GM21576 (cell line): ENCODE results near the gene TCERG1.
"Not testable (repeated sequence)": the region's sequence is repeated elsewhere in the genome, so short reads cannot be mapped to it uniquely, and the experiment has no call there.

Experiments used
- ATAC-seq: cut with Tn5 transposase; IDR thresholded peaks from one replicate; pipeline ENCODE4 v1.9.1; 2021; ENCODE audit warnings: mild to moderate bottlenecking, moderate library complexity; ENCODE audit not compliant: unreplicated experiment

The TCERG1 gene

DNA sequence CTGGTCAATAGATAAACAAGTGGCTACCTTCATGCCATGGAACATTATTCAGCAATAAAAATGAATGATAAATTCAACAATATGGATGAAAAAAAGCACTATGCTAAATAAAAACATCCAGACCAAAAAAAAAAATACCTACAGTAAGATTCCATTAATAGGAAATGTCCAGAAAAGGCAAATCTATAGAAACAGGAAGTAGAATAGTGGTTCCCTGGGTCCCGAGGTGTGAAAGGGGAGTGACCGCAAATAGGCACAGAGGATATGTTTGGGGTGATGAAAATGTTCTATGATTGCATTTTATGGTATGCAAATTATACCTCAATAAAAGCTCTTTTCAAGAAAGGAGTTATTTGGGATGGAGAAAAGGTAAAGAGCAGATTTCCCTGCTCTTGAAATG, 72.4 kb downstream of the TCERG1 start:
- ATAC-seq = no peak

DNA sequence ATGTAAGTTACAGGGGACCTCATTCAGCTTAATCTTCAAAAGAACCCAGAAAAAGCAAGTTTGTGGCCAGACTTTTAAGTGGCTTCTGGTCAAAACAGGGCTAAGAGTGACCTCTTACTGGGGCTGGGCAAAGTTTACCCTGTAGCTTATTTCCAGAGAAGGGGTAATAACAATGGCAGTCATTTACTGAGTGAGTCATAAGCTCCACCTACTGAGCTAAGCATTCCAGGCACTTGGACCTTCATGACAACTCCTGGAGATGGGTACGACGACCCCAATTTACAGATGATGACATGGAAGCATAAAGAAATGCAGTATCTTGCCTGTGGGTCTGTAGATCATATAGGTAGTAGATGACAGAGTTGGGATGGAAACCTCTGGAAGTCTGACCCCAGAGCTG, 73.6 kb downstream of the TCERG1 start:
- ATAC-seq = no peak

DNA sequence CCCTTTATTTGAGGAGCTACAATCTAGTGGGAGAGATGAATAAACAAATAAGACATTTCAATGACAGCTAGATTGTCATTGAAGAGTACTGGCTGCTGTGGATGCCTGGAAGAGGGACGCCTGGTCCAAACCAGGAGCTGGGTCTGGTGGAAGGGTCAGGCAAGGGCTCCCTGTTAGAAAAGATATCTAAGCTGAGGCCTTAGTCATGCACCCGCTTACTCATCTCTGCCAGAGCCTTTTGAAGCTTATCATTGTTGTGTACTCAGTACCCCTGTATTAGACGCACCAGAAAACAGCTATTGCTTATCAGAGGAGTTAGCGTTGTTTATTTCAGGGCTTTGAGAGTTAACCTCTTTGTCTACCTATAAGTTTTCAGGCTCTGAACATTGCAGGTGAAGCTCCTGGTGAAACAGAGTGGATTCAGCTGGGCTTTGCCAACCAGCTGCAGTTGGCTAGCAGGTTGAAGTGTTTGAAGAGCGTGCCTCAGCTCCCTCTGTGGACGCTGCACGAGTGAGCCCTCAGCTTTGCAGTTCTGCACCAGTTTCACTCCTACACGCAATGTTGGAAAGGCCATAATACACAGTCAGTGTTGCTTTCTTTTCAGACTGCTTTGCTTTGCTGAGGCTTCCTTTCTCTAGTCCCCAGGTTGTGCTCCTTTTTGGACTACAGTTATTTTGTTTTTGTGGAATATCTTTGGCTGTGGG, 74.4 kb downstream of the TCERG1 start:
- no peak for ATAC-seq

DNA sequence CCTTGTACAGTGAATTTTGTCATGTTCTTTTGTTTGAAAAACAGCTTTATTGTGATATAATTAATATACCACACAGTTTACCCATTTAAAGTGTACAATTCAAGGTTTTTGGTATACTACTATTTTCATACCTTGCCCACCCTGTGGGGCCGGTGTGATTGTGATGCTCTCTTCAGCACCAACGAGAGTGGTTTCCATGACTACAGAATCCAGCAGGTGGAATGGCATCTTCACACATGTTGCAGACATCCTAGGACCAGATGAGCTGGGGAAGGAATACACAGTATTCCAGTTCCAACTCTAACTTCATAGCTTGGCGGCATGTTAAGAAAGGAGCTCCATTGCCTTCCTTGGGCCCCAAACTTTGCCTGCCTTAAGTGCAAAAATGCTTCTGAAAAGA, 76.6 kb downstream of the TCERG1 start:
- no peak for ATAC-seq

DNA sequence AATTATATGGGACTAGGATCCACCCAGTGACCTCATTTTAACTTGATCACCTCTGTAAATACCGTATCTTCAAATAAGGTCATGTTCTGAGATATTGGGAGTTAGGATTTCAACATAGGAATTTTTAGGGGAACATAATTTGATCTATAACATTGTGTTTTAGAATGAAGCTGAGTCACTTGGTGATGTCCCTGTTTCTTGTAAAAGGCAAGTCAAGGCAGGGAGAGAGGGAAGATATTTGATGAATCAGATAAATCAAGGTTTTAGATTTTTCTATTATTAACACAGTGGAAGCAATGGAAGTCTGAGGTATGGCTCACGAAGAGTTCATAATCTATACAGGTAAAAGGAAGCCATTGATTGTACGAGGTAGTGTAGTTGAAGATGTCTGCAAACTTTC, 80.7 kb downstream of the TCERG1 start:
- no peak for ATAC-seq

DNA sequence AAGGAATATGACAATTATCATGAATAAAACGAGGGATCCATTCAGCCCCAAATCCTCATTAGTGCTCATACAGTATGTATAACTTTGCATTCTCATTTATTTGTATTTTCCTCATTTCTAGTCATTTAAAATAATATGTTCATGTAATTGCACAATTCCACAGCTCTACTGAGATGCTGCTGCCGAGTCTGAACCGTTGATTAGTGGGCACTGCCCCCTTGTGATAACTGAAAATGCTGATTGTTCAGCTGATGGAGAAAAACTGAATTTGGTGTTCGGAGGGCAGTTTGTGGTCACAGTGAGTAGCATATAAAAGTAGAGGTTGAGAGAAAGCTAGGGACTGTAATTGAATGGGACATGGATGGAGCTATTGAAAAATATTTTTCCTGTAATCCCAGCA, 81.1 kb downstream of the TCERG1 start:
- ATAC-seq = no peak

DNA sequence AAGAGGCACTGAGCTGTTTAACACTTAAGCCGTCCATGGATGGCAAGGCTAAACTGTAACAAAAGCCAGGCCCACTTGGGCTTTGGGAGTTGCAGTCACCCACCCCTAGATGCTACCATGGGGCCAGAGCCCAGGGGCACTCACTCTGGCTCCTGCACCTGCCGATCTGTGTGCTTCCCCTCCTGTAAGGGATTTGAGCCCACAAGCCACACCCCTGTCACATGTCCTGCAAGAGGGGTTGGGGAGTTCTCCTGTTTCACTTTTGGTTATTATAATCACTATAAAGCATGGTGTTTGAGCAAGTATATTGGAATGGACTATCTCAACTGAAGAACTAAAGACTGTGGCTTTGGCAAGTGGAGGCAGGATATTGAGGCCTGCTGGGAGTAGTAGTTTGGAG, 82.9 kb downstream of the TCERG1 start:
- peak; percentile 64 for ATAC-seq

DNA sequence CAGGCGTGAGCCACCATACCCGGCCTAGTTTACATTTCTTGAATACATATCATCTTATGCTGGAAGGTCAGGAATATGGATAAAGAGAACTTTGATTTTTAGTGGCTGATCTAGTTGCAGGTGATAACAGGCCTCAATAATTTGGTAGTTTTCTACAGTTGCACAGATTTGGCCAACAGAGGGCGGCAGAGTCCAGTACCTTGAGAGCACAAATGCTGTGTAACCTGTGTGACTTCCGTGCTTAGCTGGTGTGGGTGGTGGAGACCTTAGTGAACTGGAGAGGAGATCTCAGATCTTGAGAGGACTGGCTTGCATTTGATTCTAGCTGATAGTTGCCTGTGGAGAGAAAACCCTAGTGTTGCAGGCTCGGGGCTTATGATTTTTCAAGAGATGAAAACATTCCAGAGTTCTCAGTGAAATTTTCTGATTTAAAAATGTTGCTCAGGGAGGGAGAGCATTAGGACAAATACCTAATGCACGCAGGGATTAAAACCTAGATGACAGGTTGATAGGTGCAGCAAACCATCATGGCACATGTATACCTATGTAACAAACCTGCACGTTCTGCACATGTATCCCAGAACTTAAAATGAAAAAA, 86.2 kb downstream of the TCERG1 start:
- ATAC-seq = peak; percentile 96

DNA sequence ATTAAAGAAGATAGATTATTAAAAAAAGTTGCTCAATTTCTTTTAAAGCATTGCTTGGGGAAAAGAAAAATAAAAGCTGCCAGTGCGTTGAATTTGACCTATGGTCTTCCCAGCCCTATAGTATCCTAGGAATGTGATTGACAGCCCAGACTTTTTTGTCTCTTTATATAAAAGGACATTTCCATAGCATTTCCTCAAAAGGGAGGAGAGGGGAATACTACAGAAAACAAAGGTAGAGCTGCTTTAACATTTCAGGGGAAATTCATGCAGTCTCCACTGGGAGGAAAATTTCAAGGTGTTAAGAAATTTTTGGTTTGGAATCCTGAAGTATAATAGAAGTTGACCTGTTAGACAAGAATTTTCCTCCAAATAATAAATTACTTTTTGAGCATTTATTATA, 86.7 kb downstream of the TCERG1 start:
- ATAC-seq = no peak

DNA sequence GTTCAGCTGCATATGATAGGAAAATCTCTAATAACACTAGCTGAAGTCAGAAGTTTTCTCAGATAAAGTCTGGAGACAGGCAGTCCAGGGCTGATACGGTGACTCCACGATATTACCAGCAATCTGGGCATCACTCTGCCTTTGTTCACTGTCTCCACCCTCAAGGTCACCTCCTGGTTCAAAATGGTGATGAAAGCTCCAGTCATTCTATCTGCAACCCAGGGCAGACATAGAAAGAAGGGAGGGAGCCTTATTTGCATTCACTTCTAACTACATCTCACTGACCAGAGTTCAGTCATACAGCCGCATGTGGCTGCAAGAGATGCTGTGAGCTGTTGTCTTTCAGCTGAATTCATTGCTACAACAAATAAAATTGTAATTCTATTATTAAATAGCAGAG, 91.3 kb downstream of the TCERG1 start:
- no peak for ATAC-seq

DNA sequence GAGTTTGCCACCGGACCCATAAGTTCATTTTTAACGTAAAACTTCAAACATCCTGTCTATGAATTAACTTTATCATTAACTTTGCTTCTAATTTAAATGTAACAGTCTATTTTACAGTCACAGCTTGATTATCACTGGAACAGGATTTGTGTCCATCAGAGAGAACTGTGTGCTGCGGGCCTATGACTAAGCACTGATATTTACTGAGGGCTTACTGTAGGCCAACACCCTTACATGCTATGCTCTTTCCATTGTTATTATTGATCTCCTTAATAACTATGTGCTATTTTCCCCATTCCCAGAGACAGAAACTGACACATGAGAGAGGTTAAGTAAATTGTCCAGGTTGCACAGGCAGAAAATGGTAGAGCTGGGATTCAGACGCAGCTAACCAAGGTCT, 92.8 kb downstream of the TCERG1 start:
- no peak for ATAC-seq

DNA sequence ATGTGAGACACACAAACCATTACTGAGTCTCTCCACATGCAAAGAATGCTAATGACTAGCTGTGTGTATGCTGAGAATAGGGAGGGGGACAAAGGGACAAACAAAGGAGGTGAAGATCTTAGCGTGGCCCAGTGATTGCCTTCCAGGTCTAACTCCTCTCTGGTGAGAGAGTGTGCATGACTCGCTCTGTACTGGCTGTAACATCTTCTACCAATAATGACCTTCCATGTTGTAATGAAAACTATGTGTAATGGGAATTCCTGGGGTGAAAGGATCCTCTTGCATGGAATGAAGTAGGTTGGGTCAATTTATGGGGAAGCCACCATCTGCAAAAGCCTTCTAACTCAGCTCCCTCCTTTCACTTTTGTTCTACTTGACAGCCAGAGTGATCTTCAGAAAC, 93.3 kb downstream of the TCERG1 start:
- ATAC-seq = no peak

DNA sequence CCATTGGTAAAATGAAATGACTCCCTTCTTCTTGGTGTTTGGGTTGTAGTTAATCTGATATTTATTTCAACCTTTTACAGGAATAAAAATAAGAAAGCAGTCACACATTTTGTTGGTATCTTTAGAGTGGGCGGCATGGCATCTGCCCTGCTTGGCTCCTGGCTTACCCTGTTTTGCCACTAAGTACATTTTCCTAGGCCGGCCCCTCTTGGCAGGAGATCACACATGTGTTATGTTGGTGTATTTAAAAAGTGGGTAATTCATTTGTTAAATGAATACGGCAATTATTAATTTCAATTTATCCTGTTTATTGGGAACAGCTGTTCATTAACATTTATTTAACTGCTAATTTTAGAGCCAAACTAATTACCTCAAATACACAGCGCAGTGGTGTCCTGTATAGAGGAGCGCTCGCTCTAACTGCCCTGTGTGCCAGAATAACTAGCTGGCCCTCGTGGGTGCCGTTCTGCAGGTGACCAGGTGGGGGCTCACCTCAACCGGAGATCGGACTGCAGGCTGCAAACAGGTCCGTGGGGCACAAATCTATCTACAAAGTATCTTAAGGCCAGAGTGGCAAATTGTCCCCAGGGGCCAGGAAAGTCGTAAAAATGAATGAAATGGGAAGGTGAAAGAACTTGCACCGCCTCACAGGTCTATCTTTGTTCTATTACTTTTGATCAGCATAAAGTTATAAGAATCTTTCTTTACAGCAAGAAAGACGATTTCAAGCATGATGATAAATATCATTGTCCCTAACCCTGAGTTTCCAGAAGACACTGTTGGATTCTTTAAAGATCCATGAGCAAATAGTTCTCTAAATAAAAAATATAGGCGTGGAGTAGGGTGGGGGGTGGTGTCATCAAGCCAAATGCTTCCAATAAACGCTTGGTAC, 95.1 kb downstream of the TCERG1 start:
- ATAC-seq = peak; percentile 99

DNA sequence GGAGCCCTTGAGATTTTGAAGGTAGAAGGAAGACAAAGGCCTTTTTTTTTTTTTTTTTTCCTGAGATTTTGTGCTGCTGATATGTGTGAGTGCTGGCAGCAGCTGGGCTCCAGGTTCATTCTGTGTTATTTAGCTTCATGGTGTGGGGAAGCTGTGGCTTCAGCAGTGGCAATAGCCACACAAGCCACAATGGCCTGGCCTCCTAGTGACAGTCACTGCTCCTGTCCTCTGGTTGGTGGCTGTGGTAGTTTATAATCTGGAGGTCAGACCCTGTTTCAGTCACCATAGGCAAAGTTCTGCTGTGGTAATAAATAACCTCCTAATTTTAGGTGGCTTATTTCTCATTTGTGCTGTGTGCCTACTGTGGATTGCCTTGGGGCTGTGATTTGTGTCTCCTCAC, 97.1 kb downstream of the TCERG1 start:
- no peak for ATAC-seq

DNA sequence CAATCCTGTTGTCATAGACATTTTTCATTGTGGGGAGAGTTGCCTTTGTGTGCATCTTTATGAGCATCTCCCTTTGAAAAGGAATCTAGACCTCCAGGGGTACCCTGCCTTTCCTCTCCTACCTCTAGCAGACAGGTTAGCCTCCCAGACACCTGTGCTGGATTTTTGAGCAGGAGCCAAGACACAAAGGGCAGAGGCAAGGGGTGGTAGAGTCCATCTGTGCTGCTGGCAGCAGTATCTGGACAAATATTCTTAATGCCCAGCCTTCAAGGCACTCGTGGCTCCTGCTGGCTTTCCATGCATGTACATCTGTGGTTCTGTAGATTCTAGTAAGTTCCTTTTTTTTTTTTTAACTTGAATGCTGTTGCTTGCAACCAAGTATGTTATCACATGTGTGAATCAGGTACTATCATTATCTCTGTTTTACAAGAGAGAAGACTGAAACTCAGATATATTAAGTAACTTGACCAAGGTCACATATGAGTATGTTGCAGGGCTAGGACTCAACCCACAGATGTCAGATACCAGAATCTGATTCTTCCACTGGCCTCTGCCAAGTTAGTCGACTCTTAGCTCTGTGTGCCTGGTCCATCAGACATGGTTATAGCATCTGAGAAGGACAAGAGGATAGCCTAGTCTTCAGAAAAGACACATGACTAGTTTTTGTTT, 101.8 kb downstream of the TCERG1 start:
- ATAC-seq = peak; percentile 50

DNA sequence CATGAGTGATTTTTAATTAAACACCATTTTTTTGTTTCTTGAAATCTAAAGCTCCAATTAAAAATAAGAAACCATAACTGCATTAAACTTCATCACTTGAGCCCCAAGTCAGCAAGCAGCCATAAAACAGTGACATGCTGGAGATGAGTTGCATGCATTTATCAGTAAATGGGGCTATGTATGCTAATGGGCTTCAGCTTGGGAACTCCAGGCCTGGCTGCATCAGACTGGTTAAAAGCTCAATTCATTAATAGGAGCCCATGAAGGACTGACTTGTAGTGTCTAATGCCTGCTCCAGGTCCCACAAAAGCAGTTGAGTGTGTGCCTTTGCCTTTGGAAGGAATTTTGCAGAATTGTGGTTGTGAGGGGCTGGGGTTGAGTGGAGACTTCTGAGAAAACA, 102.5 kb downstream of the TCERG1 start:
- ATAC-seq = no peak

DNA sequence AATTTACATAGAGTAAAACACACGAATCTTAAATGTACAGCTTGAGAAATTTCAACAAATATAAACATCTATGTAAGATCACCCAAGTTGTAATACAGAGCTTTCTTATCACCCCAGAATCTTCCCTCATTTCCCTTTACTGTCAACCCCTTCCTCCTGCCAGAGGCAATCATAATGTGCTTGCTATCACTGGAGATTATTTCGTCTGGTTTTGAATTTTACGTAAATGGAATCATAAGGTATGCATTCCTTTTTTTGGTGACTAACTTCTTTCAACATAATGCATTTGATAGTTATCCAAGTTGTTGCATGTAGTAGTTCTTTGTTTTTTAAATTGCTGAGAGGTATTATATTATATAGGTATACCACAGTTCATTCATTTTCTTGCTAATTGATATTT, 106.3 kb downstream of the TCERG1 start:
- no peak for ATAC-seq

DNA sequence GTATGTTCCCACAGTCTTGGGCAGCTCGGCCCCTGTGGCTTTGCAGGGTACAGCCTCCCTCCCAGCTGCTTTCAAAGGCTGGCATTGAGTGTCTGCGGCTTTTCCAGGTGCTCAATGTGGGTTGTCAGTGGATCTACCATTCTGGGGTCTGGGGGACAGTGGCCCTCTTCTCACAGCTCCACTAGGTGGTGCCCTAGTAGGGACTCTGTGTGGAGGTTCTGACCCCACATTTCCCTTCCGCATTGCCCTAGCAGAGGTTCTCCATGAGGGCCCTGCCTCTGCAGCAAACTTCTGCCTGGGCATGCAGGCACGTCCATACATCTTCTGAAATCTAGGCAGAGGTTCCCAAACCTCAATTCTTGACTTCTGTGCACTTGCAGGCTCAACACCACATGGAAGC, 109.8 kb downstream of the TCERG1 start:
- not testable (repeated sequence) for ATAC-seq

DNA sequence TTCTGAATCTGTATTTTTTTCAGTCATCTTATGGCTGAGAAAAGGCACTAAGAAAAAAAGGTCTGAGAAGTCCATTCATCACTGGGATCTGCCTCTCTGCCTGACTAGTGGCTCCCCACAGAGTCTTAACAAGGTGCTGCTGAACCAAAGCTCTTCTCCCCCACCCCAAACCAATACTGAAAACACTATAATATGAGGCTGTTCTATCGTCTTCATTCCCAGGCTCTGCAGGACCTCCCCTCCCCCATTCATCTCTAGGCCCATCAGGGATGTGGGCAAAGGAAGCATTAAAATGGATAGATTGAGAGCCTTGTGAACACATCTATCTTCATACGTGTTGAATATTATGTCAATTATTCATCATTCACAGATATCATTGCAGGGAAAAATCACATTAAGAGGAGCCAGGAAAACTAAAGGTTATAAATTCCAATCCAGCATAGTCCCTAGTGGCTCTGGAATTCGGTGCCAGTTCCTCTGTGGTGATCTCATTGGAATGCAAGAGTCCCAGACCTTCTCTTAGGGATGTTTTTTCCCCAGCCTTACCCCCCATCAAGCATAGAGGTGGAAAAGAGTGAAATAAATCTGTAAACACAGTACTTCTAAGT, 113.2 kb downstream of the TCERG1 start:
- no peak for ATAC-seq
